ENCODE results near the gene CFAP46.

Gene CFAP46

DNA sequence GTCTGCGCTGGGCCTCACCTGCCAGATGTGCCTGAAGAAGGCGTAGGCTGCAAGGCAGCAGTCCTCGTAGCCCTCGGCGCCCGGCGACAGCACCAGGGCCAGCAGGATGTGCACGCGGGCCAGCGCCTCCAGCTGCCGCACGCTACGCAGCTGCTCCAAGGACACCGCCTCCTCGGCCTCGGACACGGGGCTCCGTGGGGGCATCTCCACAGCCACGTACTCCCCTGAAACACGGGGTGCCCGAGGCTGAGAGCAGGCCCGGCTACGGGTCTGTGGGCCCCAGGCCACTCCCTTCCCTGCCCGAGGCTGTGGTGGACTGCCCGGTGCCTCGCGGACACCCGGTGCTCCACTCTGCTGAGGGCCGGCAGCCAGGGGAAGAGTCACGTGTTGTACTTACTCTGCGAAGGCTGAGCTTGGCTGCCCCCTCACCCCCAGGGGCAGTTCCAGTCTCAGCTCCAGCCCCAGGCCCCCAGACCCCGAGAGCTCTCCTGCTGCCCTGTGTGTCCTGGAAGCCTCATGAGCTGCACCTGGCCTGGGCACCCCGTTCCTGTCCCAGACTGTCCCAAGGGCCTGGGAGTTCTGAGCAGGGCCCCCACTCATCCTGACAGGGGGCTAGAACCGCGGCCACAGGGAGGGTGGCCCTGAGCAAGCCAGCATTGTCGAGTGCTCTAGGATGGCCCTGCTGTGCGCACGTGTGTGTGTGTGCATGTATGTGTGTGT, 62.8 kb downstream of the CFAP46 start:
- no peak for FAIRE-seq

DNA sequence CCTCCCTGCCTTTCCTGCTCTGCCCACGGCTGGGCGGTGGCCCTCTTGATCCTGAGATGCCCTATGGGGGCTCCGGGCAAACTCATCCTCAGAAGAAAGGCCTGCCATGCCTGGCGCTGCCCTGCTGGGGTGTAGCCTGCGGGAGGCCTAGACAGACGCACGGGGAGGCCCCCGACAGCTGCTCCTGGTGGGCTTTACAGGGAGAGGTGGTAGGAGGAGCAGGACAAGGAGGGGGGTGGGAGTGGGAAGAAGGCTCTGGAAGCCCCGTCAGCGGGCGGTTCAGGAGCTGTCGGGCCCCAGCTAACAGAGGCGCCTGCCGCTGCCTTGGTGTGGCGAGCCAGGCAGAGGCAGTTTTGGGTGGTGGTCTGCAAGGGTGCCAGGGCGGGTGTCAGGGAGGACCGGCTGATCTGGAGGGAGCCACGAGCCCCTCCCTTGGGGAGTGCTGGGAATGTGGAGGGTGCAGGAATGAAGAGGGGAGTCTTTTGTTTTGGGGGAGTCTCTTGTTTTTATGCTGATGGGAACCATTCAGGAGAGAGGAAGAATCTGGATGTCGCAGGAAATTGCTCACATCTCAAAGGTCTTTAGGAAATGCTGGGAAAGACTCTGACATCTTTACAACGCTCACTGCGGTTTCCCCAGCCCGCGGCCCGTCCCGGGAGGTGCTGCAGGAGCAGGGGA, 63.5 kb downstream of the CFAP46 start:
- FAIRE-seq: no peak

DNA sequence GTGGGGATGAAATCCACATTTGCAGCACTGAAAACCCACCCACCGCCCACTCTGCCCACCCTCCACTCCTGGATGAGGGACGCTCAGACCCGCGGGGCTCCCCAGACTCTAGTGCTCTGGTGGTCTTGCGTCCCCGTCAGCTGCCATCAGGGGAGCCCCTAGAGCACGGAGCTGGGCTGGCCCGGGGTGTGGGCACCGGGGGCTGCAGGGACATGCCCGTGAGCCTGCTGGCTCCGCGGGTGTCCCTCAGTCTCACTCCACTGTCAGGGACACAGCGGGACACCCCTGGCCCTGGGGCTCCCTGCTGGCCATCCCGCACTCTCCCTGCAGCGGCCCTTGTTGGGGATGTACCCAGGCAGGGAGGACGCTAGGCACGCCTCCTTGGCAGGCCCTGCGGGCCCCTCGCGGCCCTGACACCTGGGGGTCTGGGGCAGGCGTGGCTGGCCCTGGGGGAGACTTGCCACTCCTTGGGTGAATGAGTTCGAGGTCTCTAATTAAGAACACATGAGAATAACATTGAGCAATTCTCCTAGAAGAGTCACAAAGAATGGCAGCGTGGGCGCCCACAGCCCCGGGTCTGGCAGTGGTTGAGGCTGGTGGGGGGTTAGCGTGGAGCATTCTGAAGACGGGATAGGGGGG, 64.2 kb downstream of the CFAP46 start:
- FAIRE-seq: no peak

DNA sequence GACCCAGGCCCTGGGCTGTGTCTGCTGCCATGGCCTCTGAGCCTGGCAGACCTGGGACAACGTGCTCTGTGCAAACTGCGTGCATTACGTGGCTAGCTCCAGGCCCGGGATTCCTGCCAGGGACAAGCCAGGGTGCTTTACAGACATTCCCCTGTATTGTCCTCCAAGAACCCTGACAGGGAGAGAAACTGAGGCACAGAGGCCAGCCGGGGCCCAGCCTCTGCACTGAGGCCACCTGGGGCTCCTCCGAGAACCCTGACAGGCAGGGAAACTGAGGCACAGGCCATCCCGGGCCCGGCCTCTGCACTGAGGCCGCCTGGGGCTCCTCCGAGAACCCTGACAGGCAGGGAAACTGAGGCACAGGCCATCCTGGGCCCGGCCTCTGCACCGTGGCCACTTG, 64.9 kb downstream of the CFAP46 start:
- FAIRE-seq: no peak

DNA sequence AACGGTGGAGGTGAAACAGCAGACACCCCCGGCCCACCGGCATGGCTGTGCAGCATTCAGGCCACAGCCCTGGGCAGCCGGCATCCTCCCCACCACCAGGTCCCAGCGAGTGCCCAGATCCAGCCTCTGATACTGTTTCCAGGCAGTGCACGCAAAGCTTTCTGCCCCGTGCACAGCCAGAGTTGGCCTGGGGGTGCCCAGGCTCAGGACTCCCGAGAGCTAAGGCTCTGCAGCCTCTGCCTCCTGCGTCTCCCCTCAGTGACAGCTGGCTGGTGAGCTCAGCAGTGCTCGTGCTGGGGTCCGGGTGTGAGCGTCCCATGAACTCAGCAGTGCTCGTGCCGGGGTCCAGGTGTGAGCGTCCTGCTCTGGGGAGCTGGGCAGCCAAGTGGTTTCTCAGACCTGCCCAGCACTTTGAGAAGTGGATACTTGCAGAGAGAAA, 65.4 kb downstream of the CFAP46 start:
- no peak for FAIRE-seq

DNA sequence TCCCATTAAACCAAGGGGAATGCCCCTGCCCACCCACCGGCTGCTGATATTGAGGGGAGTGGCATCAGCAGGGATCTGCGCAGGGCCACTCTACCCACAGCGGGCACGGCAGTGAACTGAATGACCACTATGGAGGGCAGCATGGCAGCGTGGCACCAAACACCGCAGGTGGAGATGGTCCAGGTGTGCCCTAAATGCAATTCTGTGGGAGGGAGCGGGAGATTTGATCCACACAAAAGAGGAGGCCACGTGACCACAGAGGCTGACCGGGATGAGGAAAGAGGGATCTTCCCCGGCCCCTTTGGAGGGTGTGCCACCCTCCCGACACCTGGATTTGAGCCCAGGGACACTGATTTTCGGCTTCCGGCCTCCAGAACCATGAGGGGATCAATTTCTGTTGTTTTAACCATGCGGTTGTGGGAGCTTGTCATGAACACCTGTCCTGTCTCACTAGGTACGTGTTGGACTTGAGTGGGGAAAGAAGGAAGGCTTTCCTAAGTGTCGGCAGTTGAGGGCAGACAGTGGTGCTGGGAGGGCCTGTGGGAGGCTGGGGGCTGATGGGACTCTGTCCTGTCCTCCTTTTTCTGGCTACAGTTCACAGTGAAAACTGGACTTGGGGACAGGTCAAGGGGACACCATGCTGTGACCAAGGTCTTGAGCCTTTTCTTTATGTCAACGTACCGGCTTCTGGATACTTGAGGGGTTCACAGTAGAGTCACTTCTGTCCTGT, 66.1 kb downstream of the CFAP46 start:
- no peak for FAIRE-seq

DNA sequence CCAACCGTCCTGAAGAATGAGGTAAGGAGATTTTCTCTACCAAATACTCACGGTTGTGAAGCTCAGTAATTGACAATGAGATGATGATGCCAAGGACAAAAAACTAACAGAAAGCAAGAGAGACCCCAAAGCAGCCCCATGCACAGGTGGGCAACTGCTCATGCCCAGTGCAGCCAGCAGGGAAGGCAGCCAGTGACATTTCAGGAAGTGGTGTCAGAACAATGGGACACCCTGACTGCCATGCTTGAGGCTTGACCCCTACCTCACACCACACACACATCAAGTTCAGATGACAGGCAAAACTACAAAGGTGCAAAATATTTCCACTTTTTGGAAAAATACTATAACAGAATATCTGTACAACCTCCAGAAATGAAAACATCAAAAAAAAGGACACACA, 66.9 kb downstream of the CFAP46 start:
- no peak for FAIRE-seq

DNA sequence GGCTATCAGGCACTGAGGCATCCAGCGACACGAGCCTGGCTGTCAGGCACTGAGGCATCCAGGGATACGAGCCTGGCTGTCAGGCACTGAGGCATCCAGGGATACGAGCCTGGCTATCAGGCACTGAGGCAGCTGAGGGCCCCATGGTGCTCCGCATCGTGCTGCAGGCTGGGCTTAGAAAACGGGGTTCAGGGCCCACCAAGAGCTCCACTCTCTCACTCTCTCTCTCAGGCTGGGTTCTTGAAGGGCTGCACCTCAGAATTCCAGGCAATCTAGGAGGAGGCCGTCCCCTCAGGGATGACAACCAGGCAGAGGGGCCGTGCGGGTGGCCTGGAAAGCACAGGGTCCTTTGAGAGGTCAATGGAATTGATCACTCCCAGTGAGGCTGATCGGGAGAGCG, 69.0 kb downstream of the CFAP46 start:
- FAIRE-seq: no peak

DNA sequence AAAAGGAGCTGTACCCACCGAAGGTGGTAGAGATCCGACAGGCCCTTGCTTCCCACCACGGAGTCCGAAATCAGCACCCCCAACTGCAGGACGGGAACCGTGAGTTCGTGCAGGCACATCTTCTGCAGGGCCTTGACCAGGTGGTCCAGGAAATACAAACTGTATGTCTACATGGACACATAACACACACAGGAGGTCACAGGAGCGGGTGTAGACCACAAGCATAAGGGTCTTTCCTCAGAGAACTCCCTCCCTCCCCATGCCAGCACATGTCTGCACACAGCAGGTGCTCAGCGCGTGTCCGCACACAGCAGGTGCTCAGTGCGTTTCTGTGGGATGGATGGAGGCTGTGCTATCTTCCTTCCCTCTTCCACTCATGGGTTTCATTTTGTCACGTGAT, 69.7 kb downstream of the CFAP46 start:
- no peak for FAIRE-seq

DNA sequence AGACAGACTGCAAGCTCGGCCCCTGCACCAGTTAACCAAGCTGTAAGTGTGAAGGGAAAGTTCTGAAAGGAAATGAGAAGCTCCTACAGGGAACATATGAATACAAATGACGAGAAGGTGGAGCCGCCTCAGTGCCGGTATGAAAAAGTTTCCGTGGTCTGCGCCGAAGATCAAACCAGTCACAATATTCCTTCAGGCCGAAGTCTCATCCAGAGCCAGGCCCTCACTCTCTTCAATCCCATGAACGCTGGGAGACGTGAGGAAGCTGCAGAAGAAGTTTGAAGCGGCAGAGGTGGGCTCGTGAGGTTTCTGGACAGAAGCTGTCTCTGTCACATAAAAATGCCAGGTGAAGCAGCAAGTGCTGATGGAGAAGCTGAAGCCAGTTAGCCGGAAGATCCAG, 71.9 kb downstream of the CFAP46 start:
- FAIRE-seq: no peak

DNA sequence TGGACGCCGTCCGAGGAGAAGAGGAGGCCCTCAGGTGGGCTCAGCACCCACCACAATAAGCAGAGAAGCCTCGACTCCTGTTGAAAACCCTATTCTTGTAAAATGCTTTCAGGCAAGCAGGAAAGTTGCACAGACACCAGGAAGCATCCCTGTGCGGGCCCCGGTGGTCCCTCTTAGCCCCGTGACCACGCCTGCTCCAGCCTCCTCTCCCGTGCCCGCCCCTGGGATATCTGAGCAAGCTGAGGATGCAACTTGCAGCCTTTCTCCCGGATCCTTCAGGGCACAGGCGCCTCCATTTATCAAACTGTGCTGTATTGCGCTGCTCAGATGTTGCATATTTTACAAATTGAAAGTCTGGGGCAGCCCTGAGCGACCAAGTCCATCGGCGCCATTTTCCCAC, 72.7 kb downstream of the CFAP46 start:
- no peak for FAIRE-seq

DNA sequence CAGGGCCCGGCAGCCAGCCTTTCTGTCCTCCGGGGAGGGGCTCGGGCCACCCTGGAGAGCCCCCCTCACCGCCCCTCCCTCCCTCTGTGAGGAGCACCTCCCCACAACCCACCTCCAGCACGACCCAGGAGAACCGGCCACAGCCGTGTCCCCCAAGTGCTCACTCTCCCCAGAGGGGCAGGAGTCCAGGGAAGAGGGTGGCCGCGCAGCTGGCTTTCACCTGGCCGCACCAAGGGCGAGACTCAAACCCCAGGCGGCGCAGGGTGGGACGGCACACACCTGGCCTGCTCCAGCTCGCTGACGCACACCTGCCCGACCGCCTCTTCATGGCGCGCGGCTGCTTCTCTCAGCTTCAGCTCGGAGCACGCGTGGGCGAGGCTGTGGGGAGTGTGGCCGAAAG, 73.4 kb downstream of the CFAP46 start:
- no peak for FAIRE-seq

DNA sequence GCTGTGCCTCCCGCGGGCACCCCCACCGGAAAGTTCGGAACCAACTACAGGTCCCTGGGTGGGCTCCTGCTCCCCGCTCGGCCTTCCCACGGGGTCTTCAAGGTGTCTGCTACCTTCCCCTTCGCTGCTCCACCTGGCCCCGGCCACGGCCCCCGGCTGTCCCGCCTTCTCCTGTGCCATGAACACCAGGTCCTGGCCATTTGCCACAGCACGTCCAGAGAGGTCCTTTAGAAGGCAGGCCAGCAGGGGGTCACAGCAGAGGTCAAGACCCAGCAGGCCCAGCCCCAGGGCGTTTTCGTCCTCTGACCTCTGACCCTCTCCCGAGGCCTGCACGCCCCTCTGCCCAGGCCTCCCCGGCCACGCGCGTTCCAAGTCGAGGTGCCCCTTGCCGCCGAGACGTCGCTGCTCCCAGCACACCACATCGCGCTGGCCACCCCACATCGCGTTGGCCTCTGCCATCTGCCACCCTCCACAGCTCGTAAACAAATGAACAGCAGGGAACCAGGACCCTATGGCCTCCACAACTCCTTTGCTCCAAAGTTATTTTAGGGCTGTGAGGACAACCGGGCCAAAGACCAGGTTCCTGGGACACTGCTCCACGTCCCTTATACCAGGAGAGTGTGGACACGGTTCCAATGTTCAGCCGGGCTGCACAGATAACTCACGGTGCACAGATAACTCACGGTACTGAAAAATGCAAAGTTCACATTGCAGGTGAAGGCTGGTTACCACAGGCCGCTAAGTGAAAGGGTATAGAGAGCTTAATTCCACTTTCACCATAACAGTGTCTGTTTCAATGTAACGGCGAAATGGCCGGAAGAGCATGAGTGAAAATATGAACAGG, 74.3 kb downstream of the CFAP46 start:
- no peak for FAIRE-seq

DNA sequence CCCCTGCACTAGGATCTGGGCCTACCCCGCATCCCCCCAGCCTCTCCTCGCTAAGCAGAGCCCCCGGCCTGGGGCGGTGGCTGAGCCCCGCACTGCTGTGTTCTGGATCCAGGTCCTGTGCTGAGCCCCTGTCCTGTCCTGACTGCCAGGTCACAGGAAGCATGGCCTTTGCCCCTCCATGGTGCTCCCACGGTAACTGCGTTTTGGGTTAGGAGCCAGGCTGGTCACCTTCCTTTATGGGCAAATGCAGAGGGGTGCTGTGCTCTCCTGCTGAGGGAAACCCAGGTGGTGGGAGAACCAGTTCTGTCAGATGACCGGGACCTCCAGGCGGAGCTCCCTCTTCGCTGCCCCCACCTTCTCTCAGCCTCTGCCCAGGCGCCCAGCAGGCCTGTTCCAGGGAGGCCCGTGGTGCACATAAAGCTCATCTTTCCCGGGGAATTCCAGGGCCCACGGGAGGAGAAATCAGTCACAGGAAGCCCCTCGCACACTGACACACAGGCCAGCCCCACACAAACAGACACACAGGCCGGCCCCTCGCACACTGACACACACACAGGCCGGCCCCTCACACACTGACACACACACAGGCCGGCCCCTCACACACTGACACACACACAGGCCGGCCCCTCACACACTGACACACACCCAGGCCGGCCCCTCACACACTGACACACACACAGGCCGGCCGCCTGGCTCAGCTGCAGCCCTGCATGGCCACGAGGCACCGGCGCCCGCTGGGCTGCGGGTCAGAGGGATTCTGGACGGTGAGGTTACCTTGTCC, 75.6 kb downstream of the CFAP46 start:
- FAIRE-seq: no peak

DNA sequence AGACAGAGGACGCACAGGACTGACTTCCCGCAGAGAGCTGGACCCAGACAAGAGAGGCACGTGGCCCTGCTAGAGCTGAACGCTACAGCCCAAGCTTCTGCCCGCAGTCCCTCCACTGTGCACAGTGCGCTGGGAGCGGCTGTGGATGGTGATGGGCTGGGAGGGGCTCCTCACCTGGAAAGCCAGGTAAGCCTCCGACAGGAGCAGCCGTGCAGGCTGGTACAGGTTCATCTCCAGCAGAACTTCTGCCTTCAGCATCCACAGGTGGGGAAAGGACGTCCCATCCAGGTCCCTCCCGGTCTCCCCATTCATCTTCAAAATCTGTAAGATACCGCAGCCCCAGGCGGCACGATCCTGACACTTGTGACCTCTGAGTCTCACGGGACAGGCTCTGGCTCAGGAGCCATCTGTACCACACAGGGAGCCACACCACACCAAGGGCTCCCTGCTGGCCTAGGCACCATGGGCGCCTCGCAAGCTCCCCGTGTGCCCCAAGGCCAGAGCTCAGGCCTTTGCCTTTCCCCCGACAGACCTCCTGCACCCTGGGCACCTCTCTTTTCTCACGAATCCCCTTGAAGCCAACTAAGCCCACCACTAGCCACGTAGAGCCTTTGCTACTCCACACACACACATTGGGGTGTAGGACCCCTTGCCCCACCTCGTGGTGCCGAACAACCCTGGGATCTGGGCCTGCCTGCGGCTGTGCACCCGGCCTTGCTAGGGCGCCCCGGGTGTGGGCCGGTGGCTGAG, 76.3 kb downstream of the CFAP46 start:
- no peak for FAIRE-seq

DNA sequence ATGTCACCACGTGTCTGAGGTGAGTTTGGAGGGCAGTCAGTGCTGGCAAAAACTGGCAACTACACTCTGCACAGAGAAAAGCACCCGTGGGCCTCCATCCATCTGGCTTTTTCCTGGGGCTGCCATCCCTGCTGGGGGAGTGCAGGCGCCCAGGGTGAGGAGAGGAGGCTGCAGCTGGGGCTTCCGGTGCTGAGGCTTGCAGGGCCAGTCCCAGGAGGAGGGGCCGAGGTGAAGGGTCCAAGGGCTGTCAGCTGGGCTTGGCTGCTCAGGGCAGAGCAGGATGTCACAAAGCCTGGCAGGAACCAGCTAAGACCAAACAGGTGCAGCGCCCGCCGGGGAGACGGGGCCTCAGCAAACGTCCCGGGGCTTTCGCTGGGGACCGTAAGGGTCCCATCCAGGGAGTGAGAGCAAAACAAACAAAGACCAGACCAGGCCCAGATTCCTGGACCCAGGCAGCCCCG, 77.2 kb downstream of the CFAP46 start:
- no peak for FAIRE-seq

DNA sequence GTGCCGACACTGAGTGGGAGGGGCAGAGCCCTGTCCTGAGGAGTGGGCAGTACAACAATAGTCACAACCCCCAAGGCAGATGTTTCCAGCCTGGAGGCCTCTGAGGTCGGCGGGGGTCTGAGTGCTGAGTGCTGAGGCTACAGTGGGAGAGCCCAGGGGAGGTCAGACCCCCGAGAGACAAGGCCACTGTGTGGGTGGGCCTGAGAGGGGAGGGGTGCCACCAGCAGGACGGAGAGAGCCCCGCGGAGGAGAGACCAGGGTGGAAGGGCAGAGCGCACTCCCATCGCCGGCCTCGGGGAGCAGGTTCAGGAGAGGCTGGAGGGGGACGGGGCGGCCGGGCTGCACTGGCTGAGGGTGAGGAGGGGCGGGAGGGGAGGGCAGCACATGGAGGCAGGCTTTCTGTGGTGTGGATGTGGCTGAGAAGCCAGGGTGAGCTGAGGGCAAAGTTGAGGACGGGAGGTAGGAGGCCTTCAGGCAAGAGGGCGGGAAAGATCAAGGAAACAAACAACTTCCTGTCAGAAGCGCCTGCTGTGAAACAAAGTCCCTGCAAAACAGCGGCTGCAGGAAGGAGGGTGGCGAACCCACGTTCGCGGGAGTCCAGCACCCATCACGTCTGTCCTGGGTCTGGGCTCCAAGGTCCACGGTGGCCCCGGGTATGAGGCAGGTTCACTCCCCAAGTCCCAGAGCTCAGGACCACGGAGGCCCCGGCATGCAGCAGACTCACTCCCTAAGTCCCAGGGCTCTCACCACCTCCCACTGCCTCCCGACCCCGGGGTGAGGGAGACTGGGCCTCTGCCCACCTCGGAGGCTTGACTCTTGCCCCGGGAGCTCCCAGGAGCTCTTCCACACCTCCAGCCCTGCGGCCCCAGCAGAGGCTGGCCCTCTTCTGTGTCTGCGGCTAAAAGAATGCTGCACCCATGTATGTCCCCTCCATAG, 79.6 kb downstream of the CFAP46 start:
- no peak for FAIRE-seq

DNA sequence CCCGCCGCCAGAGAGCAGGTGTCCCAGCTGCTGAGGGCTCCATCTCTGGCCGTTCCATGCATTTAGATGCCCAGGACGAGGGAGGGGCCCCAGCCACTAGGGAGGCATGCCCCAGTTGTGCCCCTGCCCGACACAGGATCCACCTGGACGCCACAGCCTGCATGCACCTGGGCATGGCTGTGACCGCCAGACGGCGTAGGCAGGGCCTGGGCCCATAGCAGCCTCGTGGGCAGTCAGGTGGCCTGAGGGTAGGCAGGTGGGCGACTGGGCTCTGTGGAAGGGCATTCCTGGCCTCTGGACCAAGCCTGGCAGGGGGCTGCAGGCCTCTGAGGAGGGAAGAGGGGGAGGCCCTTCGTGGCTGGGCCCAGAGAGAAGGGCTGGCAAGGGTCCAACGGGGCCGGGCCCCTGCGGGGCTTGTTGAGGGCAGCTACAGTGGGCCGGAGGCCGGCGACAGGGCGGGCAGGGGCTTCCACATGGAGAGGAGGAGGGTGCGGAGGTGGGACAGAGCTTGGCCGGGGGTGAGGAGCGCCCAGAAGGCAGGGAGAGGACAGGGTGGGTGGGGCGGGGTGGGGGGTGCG, 80.4 kb downstream of the CFAP46 start:
- no peak for FAIRE-seq

DNA sequence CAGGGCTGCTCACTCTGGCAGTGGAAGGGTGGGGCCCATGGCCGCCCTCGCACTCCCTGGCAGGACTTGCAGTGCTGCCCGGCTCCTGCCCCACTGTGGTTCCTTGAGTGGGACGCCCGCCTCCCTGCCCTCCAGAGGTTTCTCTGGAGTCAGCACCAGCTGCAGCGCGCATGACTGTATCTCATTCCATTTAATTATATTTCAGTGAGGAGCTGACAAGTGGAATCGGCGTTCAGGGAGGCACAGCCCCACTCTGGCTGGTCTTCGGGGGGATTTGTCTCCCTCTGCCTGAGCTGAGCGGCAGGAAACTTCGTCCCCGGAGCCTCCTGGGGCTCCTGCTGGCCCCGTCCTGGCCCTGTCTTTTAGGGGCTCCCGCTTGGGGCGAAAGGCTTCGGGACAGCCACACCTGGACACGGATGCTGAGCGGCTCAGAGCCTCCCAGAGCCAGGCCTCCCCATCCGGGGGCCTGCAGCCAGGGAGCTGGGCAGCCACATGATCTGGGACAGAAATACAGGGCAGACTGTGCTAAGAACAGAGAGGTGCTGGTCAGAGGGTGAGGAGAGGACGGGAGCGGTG, 81.2 kb downstream of the CFAP46 start:
- no peak for FAIRE-seq

Data from TTC549 (cell line).